Amniotic stem cell (primary cell): ENCODE measurements around the gene VPS37B.

ENCODE experiments used
- DNase-seq: peaks from one replicate; lab custom pipeline; 2025; lab: John Stamatoyannopoulos, UW

Gene VPS37B

GRCh38 chr12:122865268-122866231 is 30.4 kb downstream of the VPS37B start:
- no peak for DNase-seq

- DNase-seq = no peak
These were observed 31.1 kb downstream of the VPS37B start for GRCh38 chr12:122864894-122865253.

- no peak for DNase-seq
These were observed 32.8 kb downstream of the VPS37B start for GRCh38 chr12:122862872-122863701.

- no peak for DNase-seq
These were observed 33.8 kb downstream of the VPS37B start for GRCh38 chr12:122862110-122862634.

DNA sequence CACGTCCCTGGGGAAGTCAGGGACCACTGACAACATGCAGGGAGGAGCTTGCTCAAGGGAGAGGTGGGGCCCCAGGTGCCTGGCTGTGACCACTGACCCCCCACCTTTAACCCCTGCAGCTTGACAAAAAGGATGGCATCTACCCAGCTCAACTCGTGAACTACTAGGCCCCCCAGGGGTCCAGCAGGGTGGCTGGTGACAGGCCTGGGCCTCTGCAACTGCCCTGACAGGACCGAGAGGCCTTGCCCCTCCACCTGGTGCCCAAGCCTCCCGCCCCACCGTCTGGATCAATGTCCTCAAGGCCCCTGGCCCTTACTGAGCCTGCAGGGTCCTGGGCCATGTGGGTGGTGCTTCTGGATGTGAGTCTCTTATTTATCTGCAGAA is 34.3 kb downstream of the VPS37B start:
- no peak for DNase-seq

- DNase-seq = no peak
These were observed 34.9 kb downstream of the VPS37B start for GRCh38 chr12:122860854-122861586.

DNA sequence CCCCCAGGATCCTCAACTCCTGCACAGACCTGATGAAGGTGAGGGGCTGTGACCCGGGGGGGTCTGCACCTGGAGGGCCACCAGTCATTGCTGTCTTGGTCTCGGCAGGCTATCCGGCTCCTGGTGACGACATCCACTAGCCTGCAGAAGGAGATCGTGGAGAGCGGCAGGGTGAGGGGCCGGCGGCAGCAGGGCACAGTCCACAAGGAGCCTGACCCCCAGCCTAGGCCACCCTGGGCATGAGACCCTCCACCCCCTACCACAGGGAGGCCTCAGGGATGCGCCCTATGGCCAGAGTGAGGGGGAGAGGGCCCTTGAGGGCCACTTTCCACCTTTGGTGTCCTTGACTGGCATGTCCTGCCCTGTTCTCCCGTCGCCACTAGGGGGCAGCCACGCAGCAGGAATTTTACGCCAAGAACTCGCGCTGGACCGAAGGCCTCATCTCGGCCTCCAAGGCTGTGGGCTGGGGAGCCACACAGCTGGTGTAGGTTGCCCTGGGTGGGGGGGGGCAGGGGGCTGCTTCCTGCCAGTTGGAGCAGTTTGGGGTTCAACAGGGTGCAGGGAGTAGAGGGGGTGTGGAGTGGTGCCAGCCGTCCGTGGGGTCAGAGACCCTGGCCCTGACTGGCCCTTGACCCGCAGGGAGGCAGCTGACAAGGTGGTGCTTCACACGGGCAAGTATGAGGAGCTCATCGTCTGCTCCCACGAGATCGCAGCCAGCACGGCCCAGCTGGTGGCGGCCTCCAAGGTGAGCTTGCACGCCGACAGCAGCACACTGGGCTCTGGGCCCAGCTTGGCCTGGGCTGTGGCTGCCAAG is 35.7 kb downstream of the VPS37B start:
- DNase-seq = peak; percentile 61

DNA sequence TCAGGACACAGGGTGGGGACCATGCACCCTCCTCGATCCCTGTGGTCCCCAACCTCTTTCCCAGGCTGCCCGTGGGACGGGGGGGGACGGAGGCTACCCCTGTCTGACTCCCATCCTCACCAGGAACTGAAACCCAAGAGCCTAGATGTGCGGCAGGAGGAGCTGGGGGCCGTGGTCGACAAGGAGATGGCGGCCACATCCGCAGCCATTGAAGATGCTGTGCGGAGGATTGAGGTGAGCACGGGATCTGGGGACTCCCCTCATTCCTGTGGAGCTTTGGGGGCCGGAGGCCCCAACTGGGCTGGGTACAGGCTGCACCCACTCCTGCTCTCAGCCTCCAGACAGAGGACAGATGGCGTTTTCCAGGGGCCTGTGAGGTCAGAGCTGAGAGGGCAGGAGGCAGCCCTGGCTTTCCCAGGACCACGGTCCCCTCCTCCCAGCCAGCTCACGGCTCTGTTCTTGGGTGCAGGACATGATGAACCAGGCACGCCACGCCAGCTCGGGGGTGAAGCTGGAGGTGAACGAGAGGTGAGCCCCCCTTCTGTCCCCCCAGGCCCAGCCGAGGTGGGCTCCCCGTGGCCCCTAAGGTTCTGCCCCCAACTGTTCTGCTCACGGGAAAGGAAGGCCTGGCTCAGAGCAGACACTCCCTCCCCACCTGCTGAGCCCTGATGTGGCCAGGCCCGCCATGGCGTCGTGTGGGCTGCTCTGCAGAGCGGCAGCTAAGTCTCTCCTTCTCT is 36.5 kb downstream of the VPS37B start:
- DNase-seq = no peak

DNA sequence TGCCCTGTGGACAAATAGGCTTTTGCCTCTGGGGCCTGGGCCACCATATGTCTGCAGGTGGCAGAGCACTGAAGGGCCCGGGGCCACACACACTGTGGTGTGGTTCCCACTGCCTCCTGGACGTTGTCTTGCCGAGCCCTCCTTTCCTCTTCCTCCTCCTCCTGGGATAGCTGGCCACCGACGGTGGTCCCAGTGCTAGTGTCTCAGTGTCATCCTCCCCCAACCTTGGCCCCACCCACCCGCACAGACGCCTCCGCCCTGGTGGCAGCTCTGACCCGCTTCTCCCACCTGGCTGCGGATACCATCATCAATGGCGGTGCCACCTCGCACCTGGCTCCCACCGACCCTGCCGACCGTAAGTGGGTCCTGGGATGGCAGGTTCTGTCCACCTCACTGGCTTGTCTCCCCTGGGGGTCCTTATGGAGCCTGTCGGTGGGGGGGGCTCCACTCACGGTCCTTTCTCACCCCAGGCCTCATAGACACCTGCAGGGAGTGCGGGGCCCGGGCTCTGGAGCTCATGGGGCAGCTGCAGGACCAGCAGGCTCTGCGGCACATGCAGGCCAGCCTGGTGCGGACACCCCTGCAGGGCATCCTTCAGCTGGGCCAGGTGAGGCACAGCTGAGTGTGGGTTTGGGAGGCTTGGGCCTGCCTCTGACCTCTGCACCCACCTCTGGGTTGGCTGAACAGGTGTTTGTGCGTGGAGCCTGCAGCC is 37.2 kb downstream of the VPS37B start:
- DNase-seq = no peak

GRCh38 chr12:122858171-122858570 is 37.8 kb downstream of the VPS37B start:
- no peak for DNase-seq

DNA sequence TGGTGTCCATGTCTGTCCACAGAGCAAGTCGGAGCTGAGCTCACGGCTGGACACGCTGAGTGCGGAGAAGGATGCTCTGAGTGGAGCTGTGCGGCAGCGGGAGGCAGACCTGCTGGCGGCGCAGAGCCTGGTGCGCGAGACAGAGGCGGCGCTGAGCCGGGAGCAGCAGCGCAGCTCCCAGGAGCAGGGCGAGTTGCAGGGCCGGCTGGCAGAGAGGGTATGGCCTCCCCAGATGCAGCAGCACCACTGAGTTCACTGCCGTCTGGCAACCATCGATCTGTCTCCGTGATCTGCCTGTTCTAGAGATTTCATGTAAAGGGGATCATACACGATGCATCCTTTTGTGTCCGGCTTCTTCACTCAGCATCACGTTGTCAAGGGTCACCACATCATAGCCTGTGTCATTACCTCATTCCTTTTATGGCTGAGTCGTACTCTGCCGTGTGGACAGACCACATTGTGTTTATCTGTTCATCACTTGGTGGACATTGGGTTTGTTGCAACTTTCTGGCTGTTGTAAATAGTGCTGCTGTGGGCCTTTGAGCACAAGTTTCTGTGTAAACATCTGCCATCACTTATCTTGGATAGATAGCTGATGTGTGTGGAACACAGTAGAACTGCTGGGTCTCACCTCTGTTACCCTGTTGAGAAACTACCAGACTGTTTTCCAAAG is 38.8 kb downstream of the VPS37B start:
- no peak for DNase-seq

DNA sequence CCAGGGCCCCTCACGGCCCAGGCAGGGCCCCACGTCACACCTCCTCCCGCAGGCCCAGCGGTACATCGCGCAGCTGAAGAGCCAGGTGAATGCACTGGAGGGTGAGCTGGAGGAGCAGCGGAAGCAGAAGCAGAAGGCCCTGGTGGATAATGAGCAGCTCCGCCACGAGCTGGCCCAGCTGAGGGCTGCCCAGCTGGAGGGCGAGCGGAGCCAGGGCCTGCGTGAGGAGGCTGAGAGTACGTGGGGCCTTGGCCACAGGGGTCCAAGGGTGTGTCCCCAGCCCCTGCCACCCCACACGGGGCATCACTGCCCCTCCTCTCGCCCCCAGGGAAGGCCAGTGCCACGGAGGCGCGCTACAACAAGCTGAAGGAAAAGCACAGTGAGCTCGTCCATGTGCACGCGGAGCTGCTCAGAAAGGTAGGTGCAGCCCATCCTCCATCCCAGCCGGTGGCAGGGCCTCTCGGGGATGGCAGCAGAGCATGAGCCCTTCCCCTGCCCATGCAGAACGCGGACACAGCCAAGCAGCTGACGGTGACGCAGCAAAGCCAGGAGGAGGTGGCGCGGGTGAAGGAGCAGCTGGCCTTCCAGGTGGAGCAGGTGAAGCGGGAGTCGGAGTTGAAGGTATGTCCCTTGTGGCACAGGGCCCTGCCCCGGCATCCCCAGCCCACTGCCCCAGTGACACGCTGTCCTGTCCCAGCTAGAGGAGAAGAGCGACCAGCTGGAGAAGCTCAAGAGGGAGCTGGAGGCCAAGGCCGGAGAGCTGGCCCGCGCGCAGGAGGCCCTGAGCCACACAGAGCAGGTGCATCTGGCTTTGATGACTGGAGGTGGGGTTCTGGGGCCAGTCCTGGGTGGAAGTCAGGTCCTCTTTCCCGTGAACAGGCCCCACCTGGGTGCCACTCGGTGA is 39.7 kb downstream of the VPS37B start:
- DNase-seq = no peak

DNA sequence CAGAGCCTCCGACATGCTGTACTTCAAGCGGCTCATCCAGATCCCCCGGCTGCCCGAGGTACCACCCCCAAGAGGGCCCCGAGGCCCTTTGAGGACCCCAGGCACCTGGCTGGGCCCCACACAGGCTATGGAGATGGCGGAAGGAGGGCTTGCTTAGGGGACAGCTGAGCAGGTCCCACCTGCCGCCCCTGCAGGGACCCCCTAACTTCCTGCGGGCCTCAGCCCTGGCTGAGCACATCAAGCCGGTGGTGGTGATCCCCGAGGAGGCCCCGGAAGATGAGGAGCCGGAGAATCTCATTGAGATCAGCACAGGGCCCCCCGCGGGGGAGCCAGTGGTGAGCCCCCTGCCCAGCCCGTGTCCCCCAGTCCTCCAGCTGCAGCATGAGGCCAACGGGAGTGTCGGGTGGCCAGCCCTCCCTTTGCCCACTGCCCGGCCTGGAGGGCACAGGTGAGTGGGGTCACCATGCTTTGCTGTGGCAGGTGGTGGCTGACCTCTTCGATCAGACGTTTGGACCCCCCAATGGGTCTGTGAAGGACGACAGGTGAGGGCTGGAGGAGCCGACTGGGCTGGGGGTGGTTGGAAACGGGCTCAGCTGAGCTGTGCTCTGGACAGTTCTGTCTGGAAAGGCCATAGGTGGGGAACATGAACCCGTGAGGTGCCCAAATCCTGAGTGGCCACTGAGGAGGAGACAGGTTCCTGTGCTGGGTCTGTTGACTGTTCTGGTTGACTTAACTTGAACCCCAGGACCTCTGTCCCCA is 40.7 kb downstream of the VPS37B start:
- DNase-seq = no peak

GRCh38 chr12:122854554-122854953 is 41.4 kb downstream of the VPS37B start:
- no peak for DNase-seq

DNA sequence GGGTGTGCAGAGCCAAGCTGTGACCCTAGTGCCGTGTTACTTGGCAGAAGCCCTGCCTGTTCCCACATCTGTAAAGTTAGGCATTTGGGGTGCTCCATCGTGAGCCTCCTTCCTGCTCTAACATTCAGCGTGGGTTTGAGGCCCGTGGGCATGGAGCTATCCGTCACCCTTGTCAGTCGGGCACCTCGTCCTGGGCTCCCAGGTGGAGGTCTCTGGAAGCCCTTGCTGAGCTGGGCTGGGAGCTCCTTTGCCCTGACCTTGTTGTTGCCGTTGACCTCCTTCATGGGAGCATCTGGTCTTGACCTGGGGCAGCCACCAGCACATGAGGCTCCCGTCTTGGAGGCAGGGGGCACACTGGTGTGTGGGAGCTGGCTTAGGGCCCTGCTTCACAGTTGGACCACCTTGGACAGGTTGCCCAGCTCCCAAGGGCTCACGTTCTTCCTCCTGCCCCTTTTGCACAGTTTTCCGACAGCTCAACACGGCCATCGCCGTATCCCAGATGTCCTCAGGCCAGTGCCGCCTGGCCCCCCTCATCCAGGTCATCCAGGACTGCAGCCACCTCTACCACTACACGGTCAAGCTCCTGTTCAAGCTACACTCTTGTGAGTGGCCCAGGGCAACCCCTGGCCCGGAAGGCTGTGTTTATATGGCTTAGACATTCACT is 42.2 kb downstream of the VPS37B start:
- DNase-seq = no peak

DNA sequence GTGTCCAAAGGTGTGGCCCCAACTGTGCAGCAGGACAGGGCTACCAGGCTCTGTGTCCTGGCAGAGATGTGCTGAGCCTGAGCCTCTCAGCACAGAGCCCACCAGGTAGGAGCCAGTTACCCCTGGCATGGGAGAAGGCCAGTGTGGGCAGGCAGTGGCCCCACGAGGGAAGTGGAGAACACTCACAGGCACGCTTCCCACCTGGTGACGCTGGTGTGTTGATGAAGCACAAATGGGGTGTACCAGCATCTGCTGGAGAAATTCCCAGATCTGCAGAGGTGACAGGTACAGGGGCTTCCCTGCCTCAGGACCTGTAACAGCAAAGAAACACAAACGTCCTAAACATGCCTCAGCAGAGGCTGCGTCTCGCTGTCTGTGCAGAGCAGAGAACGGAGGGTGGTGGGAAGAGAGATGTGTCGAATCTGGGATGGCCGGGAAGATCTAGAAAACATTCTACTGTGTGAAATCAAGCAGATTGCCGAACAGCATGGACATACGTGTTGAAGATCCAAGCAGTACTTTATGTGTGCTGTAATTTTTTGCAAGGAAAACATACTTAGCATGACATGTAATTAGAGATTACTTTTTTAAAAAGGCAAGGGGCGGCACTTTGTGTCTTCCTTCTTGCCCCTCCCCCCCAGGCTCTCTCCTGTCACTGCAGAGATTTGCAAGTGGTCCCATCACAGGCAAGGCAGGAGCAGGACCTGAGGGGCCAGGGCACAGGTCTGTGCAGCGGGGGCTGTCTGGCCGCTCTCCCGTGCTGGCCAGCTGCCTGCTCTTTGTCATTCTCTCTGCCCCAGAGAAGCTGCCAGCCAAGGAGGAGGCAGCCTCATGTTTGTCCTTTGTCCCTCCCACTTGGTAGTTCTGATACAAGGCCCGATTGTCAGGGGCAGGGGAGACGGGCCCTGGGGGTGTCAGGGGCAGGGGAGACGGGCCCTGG is 43.3 kb downstream of the VPS37B start:
- DNase-seq = no peak
